GM21360 (cell line): Measurements from ENCODE around the gene GOLGA7B.
A peak's percentile ranks its signal among the peaks of the same experiment; 100 is the strongest.

ENCODE experiments used
- ATAC-seq: cut with Tn5 transposase; IDR thresholded peaks from one replicate; pipeline ENCODE4 v1.9.1; 2021; ENCODE audit warnings: mild to moderate bottlenecking, moderate library complexity; ENCODE audit not compliant: unreplicated experiment

Gene GOLGA7B

DNA sequence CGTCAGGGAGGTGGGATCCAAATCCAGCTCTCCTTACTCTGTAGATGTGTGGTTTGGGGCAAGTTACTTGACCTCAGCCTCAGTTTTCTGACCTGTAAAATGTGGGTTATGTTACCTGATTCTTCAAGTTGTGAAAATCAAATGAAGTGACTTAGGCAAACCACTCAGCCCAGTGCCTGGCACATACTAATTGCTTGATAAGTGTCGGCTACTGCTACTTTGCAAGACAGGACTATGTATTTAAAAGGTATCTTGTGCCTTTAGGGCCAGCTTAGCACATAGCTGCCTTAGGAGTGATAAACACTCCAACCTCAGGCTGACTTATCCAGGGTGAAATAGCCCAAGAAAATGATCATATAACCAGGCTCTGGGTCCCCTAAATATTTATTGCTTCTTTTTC lies 42.9 kb downstream of the GOLGA7B start:
- ATAC-seq = no peak

DNA sequence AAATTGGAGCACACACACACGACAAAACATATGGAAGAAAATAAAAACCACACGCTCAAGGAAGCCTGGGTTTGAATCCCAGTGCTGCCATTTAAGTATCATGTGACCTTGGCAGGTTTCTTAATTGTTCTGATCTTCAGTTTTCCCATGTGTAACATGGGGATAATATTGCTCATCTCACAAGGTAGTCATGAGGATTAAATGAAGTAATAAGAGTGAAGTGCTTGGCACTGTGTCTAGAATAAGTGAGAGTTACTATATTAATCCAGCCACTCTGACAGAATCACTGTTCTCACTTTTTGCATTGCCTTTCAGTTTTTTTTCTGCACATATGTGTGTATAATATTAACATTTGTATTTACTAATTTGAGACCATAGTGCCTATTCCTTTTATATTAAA lies 43.3 kb downstream of the GOLGA7B start:
- no peak for ATAC-seq

DNA sequence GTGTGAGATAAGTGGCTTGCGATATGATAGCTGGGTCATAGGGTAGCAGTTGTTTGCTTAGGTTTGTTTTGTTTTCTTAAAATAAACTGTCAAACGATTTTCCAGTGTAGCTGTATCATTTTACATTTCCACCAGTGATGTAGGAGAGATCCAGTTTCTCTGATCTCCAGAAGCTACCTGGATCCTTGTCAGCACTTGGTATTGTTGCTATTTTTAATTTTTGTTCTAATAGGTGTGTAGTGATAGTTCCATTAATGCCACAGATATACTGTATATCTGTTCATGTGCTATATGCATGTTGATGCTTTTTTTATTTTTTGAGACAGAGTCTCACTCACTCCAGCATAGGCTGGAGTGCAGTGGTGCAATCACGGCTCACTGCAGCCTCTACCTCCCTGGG lies 44.4 kb downstream of the GOLGA7B start:
- ATAC-seq = no peak

DNA sequence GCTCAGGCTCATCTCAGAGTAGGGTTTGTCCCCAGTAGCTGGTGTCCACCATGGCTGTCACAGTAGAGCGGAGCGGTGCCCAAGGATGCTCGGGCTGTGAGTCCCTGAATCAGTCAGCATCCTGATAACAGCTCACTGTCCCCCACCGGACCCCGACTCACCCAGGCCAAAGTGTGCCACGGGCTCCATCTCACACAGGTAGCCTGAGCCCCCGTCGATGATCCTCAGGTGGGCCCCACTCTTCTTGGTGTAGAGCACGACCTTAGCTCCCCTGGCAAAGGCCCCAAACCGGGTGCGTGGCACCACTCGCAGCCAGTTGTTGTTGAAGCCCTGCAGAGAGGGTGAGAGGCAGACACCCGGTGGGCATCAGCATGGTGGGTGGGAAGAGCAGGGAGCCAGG lies 45.4 kb downstream of the GOLGA7B start:
- no peak for ATAC-seq

DNA sequence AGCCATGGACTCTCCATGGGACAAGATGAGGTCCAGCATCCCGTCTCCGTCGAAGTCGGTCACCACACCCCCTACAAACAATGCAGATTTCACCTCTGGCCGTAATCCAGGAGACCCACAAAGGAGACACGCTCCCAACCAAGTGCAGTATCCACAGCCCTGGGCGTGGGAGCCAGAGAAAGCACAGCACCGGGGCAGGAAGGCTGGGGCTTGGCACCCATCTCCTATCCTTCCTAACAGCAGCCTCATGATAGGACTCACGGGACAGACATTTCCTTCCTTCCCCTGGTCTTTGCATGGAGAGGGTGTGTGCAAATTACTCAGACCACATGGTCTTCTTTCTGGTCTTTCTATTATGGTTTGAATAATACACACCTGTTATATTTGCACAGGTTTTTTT lies 46.3 kb downstream of the GOLGA7B start:
- ATAC-seq = no peak

DNA sequence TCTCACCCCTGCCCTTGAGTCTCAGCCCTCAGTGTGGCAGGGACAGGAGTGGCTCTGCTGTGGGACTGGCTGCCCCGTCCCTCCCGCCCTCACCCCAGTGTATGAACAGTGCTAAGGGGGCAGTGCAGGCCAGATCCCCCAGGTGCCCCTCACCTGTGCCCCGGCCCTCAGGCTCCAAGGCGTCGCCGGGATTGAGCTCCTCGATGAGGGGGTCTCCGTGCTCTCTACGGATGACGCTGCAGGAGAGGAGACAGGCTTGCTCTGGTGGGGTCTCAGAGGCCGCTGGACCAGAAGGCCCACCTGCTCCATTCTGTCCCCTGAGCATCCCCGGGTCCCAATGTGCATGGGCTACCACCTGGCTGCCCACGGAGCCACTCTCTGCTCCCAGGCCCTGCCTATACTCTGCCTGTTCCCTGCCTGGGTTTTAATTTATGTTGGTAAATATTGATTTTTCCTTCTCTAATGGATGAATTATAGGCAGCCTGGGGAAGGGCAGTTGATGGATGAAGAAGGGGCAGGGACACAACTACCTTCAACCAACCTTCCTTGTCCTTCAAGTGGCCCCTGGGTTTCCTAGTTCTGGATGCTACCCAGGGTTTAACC lies 47.2 kb downstream of the GOLGA7B start:
- ATAC-seq = no peak

GRCh38 chr10:97898429-97898828 lies 48.8 kb downstream of the GOLGA7B start:
- ATAC-seq = no peak

GRCh38 chr10:97901381-97901780 lies 51.7 kb downstream of the GOLGA7B start:
- ATAC-seq = no peak

- ATAC-seq = no peak
These were observed 53.7 kb downstream of the GOLGA7B start for GRCh38 chr10:97903128-97904017.

- no peak for ATAC-seq
These were observed 54.4 kb downstream of the GOLGA7B start for GRCh38 chr10:97904018-97904381.

DNA sequence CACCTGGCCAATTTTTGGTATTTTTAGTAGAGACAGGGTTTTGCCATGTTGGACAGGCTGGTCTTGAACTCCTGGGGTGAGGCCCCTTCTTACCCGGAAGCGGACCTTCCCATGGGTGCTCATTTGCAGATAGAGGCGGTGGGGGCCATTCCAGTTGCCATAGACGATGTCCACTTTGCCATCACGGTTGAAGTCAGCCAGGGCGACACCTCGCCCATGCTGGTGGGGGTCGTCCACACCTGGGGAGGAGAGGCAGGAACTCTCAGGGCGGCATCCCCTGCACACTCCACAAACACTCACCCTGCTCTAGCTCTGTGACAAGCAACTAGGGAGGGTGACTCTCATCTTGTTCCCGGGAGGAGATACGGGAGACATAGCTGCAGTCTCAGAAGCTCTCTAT lies 54.9 kb downstream of the GOLGA7B start:
- ATAC-seq = no peak

DNA sequence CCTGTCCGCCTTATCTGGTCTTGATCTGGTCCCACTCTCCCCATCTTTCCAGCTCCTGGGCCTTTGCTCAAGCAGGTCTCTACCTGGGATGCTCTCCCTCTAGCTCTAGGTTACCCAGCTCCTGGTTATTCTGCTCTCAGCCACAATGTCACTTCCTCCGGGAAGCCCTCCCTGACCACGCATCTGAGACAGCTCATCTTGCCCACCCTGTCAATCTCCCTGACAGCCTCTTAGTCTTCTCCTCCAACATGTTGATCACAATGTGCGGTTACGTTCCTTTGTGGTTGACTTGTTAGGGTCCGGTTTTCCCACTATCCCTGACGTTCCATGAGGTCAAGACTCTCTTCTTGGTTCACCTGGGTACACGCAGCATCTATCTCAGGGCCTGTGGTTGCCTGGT lies 55.6 kb downstream of the GOLGA7B start:
- ATAC-seq = no peak

- no peak for ATAC-seq
These were observed 57.6 kb downstream of the GOLGA7B start for GRCh38 chr10:97907211-97907610.

DNA sequence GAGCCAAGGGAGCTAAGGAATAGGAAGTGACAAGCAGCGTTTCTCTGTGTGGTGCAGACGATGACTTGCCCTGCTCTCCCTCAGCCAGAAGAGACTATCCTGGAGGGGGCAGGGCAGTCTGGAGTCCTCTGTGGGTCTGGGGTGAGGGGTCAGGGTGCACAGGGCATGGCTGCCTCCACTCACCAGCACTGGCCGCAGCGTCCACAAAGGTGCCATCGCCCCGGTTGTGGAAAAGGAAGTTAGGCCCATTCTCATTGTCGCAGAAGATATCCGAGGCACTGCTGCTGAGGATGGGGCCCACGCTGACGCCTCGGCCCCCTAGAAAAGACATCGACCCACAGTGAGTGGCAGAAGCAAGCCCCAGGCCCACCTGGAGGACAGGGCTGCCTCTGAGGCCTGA lies 58.2 kb downstream of the GOLGA7B start:
- no peak for ATAC-seq

GRCh38 chr10:97910661-97911060 lies 61.0 kb downstream of the GOLGA7B start:
- no peak for ATAC-seq

DNA sequence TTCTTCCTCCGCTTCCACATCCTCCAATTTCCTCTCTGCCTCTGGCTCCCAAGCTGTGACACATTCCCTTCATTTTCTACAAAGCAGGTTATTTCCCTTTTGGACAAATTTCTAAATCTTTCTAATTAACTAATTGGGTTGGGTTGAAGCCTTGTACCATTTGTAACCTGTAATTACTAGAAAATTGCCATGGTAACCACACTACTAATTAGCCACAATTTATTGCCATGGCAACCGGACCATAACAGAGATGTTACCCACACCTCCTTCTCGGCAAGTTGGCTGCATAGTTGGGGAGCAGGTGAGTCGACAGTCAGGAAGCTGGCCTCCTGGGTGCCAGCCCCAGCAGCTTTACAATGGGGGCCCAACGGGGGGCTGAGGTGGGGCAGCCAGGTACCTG lies 61.6 kb downstream of the GOLGA7B start:
- ATAC-seq = no peak

- ATAC-seq = no peak
These were observed 63.5 kb downstream of the GOLGA7B start for GRCh38 chr10:97913193-97913592.

DNA sequence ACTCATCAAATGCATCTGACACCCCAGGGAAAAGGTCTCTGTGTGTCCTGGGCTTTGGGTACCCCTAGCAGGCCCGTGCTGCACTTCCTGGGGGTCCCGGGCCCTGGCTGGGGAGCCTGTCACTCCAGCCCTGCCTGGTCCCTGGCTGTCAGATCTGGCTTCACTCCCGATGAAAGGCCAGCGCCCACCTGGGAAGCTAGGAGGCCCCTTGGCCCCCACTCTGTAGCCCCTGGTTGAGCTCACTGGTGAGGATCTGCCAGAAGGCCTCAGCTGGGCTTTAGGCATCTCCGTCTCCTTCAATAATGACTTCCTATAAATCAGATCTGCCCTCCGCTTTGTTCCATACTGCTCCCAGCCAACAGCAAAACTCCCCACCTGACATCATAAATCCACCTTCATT lies 64.0 kb downstream of the GOLGA7B start:
- ATAC-seq = no peak

- no peak for ATAC-seq
These were observed 64.7 kb downstream of the GOLGA7B start for GRCh38 chr10:97914171-97914836.

DNA sequence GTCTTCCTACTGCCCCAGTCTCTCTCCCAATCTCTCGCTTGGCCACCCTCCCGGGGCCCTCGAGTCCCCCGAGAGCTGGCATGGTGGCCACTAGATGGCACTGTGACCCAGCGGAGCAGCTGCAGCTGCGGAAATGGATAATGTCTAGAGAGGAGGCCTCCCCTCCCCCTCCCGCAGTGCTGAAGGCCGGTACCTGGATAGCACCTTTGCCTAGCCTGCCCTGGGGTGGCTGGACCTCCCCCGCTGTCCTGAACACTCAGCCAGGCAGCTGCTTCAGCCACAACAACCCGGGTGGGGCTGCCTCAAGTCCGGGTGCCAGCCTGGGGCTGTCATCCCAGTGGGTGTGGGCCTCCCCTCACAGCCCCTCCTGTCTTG lies 65.2 kb downstream of the GOLGA7B start:
- ATAC-seq = peak; percentile 54

DNA sequence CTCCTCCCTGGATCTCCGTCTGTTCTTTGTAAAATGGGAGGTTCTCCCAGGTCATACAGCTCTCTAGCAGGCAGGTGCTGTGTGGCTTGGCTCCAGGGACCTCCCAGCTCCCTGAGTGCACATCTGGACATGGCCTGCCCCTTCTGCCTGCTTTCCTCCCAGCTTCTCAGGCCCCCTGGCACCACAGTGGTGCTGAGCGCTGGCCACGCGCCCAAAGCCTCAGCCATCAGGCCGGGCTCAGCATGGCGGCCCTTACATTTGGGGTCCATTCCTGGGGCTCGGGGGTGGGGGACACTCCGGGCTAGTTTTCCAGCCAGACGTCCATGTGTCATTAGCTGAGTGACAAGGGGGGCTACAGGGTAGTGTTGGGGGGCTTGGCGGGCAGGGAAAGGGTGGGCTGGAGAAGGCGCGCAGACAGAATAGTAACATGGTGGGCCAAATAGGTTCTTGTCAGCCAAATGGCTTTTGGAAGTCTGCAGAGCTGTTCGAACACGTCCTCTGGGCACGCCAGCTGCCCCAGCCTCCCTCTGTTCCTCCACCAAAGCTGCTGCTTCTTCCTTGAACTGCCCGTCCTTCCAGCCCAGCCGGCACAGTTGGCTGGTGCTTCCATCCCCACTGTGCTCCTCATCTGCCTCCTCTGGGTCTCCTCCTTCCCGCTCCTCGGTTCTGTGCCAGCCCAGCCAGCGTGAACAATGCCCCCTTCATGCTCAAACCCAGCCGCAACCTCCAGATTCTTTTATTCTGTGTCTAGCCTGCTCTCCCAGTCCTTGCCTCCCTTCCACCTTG lies 65.9 kb downstream of the GOLGA7B start:
- ATAC-seq = no peak
